Central memory CD4-positive, alpha-beta T cell (primary cell): ENCODE data around the gene AEBP1.

Experiments used
- DNase-seq: peaks from one replicate; pipeline ENCODE4 v3.0.0; 2022

AEBP1 gene

DNA sequence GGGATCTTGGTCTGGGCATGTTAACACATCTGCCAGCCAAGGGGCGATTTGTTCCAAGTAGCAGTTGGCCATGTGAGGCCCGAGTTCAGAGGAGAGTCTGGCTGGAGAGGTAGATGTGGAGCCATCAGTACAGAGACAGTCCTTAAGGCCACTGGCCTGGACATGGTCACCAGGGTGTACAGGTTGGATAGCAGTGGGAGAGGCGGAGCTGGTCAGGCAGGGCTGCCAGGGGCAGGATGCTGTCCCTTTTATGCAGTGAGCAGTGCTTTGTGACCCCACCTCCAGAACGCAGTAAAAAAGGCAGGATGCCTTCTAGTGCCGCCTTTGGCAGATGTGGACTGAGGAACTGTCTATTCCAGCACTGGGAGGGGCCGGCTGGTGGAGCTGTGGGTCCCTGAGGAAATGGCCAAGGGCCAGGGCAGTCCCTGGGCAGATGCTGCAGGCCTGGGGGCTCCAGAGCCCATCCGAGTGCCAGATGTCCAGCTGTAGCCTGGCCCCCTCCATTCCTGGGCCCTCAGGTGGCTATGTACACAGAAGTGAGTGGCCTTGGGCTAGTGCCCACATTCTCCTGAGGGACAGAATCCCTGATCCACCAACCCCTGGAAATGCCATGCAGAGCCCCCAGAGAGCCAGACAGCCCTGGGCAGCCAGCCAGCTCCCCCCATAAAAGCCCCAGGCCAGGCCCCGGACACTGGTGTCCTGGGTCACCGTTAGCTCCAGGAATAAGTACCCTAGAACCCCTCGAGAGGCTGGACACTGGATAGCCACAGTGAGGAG is 54.1 kb downstream of the AEBP1 start:
- DNase-seq: no peak

DNA sequence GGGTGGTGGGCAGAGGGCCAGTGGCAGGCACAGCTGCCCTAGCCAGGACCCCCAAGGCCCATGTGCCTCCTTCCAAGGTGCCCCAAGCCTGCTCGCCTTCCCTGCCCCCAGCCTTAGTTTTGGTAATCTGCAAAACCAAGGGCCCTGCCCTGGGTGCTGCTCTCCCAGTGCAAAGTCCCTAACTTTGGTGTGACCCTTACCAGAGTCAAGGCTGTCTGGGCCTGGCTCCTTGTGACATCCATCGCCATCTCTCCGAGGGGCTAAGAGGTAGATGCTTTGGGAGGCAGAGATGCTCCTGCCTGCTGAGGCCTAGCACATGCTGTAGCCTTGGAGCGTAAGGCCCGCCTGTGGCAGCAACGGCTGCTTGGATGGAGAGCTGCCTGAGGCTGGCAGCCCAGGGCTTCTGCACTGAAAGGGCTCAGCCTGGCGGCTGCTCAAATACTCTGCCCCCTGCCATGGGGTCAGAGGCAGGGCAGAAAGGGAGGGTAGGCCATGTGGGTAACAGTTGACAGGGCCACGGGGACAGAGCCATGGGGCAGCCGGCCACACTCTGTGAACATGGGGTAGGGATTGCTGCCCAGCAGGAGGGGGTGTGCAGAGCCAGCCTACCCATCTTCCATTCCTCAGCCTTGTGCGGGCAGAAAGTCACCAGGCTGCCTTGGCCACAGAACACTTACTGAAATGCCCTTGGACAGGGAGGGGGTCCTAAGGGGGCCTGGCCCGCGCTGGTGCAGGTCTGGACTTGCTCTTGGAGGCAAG is 54.9 kb downstream of the AEBP1 start:
- DNase-seq: no peak

DNA sequence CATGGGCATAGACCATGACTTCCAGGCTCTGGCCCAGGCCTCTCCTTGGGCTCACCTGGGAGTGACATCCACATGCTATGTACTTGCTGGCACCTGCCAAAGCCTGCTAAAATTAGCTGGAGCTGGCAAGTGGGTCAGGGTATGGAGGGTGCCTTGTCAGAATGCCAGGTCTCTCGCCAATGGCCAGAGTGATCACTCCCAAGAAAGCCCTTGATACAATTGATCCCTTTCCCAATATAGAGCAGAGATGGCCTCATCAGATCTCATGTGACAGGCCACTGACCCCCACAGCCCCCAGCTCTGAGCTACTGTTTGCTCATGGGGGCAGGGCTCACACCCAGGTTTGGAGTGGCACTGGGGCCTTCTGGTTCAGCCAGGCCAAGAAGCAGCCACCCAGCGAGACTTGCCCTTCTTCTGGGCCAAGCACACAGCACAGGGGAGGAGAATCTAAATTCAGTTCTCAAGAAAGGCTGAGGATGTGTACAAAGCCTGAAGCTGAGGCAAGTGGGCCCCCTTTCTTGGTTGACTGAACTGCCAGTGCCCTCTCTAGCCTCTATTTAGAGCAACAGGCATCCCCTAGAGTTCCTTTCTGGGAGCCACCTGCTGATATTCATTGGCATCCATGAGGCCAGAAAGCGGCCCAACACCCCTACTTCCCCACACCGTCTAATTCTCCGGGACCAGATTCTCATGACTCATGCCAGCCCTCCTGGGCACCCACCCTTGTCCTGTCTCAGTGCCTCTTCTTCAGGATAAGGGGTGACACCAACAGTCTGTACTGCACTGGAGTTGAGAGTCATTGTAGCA is 55.9 kb downstream of the AEBP1 start:
- DNase-seq: no peak

DNA sequence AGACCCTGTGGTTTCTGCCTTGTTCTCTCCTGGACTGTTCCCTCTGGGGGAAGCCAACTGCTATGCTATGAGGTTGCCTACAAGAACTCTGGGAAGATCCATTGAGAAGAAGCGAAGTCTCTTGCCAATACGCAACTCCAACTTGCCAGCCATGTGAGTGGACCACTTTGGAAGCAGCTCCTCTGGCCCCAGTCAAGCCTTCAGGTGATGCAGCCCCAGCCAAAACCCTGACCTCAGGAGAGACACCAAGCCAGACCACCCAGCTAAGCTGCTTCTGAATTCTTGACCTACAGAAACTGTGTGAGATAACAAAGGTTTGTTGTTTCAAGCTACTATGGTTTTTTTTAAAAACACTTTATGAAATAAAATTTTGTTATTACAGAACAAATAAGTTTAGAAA is 57.2 kb downstream of the AEBP1 start:
- DNase-seq: no peak

DNA sequence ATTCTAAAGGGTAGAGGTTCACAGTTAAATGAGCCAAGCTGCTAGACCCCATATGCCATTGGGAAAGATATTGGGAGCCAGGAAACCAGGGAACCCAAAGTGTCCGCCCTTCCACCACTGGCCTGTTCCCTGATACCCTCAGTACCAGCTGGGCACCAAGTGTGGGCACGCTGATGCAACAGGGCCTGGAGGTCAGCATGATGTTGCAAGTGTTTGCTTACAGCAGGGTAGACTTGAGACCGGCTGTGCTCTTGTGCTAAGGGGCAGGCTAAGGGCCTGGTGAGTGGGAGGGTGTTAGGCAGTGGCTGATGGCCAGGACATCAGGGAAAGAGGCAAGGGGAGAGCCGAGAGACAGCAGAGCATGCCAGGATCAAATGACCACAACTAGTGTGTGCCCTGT is 58.0 kb downstream of the AEBP1 start:
- DNase-seq: no peak

DNA sequence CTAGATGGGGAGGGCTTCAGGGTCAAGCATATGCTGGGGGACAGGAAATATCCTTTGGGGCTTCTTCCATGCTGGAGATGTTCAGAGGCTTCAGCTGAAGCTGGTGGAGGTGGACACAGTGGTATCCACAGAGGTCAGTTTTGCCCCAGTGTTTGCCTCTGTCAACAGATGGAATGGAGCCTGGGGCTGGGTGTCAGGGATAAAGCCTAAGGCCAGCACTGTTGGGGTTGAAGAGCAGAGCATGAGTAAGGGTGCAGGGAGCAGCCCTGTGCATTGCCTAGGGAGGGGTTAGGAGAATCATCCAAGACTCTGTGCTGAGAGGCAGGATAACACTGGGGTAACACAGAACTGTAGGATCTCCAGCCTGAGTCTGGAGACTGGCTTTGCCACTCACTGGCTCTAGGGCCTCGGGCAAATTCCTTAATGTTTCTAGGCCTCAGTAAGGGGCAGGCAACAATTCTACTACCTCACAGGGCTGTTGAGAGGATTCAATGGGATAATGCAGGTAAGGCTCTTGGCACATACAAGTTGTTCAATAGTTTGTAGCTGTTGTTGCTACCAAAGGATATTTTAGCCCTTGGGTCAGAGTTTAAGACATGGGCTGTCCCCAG is 58.7 kb downstream of the AEBP1 start:
- DNase-seq: no peak

DNA sequence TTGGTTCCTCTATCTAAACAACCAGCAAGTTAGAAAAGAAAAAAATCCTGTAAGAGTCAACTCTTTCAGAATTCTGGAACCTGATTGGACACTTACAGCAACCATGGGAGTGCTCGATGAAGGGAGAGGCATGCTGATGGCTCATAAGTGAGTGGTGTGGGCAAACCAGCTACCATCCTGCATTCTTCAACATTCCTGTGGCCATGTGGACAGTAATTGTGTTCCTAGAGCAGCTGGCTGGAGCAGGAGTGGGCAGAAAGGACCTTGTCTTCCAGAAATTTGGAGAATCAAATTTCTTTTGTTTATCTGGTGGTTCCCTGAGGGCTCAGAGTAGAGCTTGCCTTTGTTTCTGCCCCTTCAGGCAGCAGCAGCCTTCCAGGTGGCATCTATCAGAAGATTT is 59.4 kb downstream of the AEBP1 start:
- no peak for DNase-seq
